GM12875 (cell line): Measurements from ENCODE around the gene PLXNB3.

ENCODE experiments used
- H3K4me3 ChIP-seq: one replicate; pipeline ENCODE4 v1.5.1; 2011; ENCODE audit warnings: low read depth, low read length, control low read depth
- TF ChIP-seq, protein P1 (sequence below): IDR thresholded peaks from 2 replicates; pipeline ENCODE4 v1.5.1; 2011; ENCODE audit warnings: low read depth, mild to moderate bottlenecking, control low read depth, inconsistent platforms, low read length, moderate library complexity, borderline replicate concordance; ENCODE audit not compliant: insufficient read depth

Gene PLXNB3

DNA sequence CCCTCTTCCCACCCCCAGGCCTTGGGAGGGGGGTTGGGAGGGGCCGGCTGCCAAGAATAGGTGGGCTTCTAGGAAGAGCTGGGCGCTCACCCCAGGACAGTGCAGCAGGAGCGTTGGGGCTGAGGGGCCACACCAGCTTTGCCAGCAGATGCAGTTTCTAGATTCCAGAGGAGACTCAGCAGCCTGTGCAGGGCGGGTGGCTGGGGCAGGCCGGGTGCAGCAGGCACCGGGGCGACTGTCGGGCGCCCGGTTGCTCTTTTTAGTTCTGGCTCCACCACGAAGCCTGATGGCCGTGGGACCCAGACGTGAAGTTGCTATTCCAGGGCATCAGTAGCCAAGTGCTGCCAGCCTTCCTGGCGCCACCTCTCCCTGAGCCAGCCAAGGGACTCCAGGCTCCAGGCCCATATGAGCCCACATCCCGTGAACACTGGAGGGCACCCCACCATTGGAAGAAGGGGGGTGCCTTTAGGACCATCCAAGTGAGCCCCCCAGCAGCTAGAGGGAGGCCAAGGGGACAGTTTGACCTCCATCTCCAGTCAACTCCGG lies 36.2 kb downstream of the PLXNB3 start:
- no peak overlapping the region for H3K4me3 ChIP-seq
- TF ChIP-seq, protein P1, sequence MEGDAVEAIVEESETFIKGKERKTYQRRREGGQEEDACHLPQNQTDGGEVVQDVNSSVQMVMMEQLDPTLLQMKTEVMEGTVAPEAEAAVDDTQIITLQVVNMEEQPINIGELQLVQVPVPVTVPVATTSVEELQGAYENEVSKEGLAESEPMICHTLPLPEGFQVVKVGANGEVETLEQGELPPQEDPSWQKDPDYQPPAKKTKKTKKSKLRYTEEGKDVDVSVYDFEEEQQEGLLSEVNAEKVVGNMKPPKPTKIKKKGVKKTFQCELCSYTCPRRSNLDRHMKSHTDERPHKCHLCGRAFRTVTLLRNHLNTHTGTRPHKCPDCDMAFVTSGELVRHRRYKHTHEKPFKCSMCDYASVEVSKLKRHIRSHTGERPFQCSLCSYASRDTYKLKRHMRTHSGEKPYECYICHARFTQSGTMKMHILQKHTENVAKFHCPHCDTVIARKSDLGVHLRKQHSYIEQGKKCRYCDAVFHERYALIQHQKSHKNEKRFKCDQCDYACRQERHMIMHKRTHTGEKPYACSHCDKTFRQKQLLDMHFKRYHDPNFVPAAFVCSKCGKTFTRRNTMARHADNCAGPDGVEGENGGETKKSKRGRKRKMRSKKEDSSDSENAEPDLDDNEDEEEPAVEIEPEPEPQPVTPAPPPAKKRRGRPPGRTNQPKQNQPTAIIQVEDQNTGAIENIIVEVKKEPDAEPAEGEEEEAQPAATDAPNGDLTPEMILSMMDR: no peak

DNA sequence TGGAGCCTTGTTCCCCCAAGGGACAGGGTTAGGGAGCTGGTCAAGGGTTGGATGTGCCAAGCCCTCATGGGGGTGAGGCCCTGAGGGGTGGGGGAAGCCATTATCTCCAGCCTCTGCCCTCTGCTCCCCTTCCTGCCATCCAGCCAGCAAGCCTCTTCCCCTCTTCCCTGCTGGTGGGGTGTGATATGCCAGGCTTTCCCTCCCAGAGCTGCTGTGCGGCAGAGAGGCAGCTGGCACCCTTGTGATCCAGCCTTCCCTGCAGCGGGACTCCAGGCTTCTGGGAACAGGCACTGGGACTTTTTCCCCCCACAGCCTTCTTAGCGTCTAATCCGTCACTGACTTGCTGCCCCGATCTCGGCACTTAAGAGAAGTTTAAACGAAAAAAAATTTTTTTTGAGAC lies 36.7 kb downstream of the PLXNB3 start:
- TF ChIP-seq, protein P1: no peak
- H3K4me3 ChIP-seq: no peak overlapping the region

DNA sequence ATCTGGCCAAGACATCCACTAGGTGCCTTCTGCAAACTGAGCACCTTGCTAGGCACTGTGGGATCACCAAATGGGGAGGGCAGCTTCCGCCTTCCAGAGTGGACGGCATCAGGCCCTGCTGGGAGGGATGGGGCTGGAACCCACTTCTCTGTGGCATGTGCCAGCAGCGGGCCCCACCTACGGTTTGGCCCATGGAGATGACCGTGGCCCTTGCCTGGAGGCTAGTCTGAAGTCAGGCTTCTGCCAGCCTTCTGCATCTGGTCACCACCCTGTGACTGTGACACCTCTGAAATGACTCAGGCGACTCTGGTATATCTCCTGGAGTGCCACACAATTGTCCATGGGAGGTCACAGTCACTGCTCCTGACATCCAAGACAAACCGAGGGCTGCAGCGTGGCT lies 37.6 kb downstream of the PLXNB3 start:
- H3K4me3 ChIP-seq: no peak overlapping the region
- TF ChIP-seq, protein P1: no peak

DNA sequence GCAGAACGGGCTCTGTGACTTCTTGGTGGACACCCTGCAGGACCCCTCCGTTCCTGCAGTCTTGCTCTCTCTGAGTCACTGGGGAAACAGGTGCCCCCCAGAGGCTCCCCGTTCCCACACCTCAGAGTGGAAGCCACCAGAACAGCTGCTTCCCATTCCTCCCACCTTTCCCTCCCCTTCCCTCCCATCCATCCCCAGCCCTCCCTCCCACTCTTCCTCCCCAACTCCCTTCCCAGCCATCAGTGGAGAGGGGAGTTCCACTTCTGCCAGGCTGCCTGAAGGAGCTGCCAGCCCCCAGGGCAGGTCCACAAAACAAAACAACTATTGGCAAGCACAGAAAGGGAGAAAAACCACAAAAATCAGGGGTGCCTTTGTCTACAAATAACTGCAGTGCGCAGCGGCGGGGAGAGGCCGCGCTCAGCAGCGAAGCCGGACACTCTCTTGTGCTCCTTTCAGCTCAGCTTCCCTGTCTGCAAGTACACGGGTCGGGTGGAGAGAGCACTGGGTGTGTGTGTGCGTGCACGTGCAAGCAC lies 38.5 kb downstream of the PLXNB3 start:
- H3K4me3 ChIP-seq: no peak overlapping the region
- TF ChIP-seq, protein P1: no peak

DNA sequence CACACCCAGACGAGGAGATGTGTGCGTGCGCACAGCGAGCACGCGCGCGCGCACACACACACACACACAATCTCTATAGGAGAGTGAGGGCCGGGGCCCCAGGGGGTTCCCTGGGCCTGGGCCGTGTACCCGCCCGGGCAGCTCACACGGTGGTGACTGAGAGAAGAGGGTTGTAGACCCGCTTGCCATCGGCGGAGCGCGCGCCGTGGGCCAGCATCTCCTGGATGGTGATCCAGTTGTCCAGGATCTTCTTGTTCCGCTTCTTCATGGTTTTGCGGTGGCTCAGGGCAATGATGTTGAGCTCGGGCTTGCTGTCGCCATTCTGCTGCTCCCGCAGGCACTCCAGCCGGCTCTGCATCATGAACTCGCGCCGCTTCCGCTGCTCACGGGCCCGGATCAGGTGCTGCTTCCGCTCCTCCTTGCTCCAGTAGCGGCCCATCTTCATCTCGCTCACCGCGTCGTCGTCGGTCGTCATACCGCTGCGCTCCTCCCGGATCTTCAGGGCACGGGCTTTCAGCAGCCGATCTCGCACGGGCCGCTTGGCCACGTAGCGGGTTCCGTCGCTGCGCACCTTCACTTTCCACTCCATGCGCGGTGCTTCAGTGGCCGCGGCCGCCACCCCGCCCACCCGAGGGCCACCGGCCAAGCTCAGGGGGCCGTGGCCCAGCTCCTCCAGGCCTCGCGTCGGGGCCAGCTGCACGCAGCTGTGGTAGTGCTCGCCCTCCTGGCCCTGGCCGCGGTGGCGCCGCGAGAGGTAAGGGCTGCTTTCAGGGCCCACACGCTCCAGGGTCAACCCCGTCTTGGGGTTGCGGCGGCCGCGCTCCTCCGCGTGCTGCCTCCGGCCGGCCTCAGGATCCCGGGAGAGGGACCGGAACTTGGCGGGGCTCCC lies 39.4 kb downstream of the PLXNB3 start:
- TF ChIP-seq, protein P1: no peak
- no peak overlapping the region for H3K4me3 ChIP-seq

DNA sequence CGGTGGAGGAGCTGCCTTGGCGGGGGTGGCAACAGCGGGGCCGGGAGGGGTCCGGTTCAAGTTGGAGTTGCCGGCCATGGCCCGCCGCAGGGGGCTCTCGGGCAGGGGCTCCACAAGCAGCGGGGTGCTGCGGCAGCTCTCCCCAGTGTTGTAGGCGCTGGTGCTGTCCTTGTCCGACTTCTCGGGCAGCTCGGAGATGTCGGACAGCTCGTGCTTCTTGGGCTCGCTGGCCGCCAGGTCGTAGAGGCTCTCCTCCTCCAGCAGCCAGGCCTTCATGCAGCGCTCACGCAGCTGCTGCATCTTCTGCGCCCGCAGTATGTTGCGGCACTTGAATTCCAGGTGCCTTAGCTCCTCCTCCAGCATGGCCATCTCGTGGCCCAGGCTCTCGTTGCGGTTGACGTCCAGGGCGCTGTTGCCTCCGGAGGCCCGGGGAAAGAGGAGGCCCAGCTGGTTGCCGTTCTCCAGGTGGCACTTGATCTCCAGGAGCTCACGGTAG lies 40.1 kb downstream of the PLXNB3 start:
- no peak overlapping the region for H3K4me3 ChIP-seq
- TF ChIP-seq, protein P1: no peak

DNA sequence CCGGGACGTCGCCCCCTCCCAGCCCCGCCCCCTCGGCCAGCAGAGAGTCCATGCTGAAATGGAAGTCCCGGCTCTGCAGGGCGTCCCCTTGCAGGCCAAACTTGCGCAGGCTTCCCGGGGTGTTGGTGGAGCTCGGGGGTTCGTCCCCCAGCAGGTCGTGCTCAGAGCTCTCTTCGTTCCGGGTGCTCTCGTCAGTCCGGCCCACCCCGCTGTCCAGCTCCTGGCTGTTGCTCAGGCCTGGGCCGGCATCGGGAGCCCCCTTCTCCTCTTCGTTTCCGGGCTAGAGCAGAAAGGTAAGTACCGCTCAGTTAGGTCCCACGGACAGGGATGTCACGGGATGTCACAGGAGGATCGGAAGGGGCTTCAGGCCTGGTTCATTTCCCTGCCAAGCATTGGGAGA lies 40.6 kb downstream of the PLXNB3 start:
- H3K4me3 ChIP-seq: no peak overlapping the region
- TF ChIP-seq, protein P1: no peak
